ENCODE results near the gene CRTC2.
A peak's percentile ranks its signal among the peaks of the same experiment; 100 is the strongest.

Gene CRTC2

GRCh38 chr1:153934746-153935145 is 23.7 kb downstream of the CRTC2 start:
- TF ChIP-seq ZNF274 (IDR thresholded peaks at IDR 0.05; ENCODE audit: low read depth, low read length): no peak
- no peak overlapping the region for H3K4me3 ChIP-seq (ENCODE audit: low read length)

DNA sequence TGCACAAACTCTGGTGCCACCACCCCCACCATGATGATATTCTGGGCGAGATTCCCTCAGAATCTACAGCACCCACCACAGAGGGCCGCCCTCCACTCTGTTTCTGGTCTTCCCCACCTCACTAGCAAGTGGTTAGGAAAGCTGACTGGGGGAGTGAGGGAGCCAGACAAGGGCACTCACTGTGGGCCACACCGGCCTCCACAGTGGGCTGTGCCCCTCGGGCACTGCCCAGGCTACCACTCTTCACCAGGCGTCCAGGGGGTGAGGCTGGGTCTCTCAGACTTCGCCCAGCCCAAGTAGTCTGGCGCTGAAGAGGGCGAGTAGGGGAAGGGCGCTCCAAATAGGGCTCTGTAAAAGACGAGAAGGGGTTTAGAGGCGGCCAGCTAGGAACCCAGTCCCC is 24.5 kb downstream of the CRTC2 start:
- H3K4me3 ChIP-seq (ENCODE audit: low read length): no peak overlapping the region
- no peak for TF ChIP-seq ZNF274 (IDR thresholded peaks at IDR 0.05; ENCODE audit: low read depth, low read length)

- no peak for TF ChIP-seq ZNF274 (IDR thresholded peaks at IDR 0.05; ENCODE audit: low read depth, low read length)
- H3K4me3 ChIP-seq (ENCODE audit: low read length): no peak overlapping the region
Measured at GRCh38 chr1:153933430-153933829, 25.0 kb downstream of the CRTC2 start.

- no peak overlapping the region for H3K4me3 ChIP-seq (ENCODE audit: low read length)
- TF ChIP-seq ZNF274 (IDR thresholded peaks at IDR 0.05; ENCODE audit: low read depth, low read length): no peak
Measured at GRCh38 chr1:153932156-153933131, 26.0 kb downstream of the CRTC2 start.

- TF ChIP-seq ZNF274 (IDR thresholded peaks at IDR 0.05; ENCODE audit: low read depth, low read length): no peak
- H3K4me3 ChIP-seq (ENCODE audit: low read length): no peak overlapping the region
Measured at GRCh38 chr1:153929981-153930948, 28.1 kb downstream of the CRTC2 start.

DNA sequence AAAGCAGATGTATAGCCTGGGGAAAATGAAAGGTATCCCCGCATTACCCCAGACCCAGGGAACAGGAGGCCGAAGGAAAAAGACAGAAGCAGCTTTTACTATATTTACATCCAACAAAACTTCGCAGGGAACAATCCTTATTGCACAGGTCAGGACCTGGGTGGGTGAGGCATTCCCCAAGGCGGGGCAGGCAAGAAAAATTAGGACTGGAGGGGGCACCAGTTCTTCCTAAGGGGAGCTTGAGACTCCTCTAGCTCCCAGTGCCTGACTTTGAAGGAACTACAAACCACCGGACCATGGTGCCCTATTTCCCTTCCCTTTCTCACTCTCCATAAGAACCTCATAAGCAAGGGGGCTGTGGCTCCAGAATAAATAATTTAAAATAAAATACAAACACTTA is 29.0 kb downstream of the CRTC2 start:
- no peak overlapping the region for H3K4me3 ChIP-seq (ENCODE audit: low read length)
- TF ChIP-seq ZNF274 (IDR thresholded peaks at IDR 0.05; ENCODE audit: low read depth, low read length): no peak

- no peak for TF ChIP-seq ZNF274 (IDR thresholded peaks at IDR 0.05; ENCODE audit: low read depth, low read length)
- no peak overlapping the region for H3K4me3 ChIP-seq (ENCODE audit: low read length)
Measured at GRCh38 chr1:153928791-153929341, 29.5 kb downstream of the CRTC2 start.

DNA sequence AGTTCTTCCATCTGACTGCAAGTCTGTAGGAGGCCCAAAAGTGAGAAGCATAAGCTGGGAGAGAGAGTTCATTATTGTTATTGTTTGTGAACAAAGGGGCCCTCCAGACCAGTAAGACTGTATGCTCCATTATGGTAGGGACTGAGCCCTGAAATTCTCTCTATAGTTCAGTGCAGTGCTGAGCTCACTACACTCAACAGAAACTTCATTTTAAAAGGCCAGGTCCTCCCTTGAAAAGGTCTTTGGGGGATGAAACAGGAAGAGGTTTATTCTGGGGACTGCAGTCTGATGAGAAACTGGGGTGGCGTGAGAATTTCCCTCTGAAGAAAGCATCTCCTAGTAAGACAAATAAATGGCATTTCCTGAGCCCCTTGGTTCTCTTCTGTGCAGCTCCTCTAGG is 30.2 kb downstream of the CRTC2 start:
- H3K4me3 ChIP-seq (ENCODE audit: low read length): no peak overlapping the region
- TF ChIP-seq ZNF274 (IDR thresholded peaks at IDR 0.05; ENCODE audit: low read depth, low read length): no peak

GRCh38 chr1:153926405-153926804 is 32.0 kb downstream of the CRTC2 start:
- no peak for TF ChIP-seq ZNF274 (IDR thresholded peaks at IDR 0.05; ENCODE audit: low read depth, low read length)

DNA sequence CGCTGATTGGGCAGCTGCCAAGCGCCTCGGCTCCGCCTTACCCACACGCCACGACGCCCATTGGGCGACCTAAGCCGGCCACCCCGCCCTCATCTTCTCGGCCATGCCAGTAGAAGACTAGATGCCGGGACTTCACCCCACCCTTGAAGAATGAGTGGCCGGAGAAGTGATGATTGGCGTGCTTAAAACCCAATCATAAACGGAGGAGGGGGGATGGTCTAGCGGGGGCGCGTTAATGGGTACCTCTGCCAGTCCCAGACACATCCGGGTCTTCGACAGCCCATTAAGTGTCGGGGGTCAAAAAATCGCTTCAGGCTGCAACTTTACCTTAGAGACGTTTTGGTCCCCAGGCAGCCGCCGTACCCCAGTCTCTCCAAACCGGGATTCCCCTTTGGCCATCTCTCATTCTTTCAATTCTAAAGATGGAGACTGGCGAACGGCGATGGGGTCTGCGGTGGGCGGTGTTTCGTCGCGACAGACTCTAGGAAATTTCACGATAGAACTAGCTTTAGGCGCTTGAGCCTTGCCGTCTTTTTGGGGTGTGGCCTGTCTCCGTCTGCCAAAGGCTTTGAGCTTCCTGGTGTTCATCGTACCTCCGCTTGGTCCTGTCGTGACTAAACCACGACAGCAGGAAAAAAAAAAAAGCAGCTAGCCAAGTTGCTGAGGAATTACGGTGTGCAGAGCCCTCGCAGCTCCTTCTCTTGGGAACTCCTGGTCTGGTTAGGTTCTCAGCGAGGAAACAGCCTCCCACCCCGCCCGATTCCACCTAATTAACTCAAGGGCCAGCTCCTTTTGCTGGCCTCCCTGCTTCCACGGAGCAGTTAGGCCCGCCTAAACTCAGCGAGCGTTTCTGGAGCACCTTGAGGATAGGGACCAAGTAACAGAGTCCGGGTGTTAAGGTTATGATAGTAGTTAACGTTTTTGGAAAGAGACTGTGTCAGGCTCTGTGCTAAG is 35.2 kb downstream of the CRTC2 start, which contains the start of gene GATAD2B:
GATAD2B (minus strand) TSS at position 1 of the 954 bp plus-strand sequence. CDS start 94,625 bp downstream, outside the sequence.
- no peak for TF ChIP-seq ZNF274 (IDR thresholded peaks at IDR 0.05; ENCODE audit: low read depth, low read length)
- peak within 1 kb of the TSS; percentile 74 for H3K4me3 ChIP-seq (ENCODE audit: low read length)

More at GRCh38 chr1:153926405-153926804, 32.0 kb downstream of the CRTC2 start:
- no peak overlapping the region for H3K4me3 ChIP-seq (ENCODE audit: low read length)

- TF ChIP-seq ZNF274 (IDR thresholded peaks at IDR 0.05; ENCODE audit: low read depth, low read length): no peak
- peak overlapping the region; percentile 73 for H3K4me3 ChIP-seq (ENCODE audit: low read length)
Measured at GRCh38 chr1:153922076-153922971, 36.1 kb downstream of the CRTC2 start.

GRCh38 chr1:153921803-153922075 is 36.7 kb downstream of the CRTC2 start:
- no peak for TF ChIP-seq ZNF274 (IDR thresholded peaks at IDR 0.05; ENCODE audit: low read depth, low read length)

More at GRCh38 chr1:153921803-153922075, 36.7 kb downstream of the CRTC2 start:
- H3K4me3 ChIP-seq (ENCODE audit: low read length): peak overlapping the region; percentile 73
